Mammary epithelial cell (primary cell): ENCODE data around the gene TMEM203.

Source experiments
- CTCF ChIP-seq, 2 donors: IDR thresholded peaks in 1 of 2; conservative IDR thresholded peaks in 1 of 2; 2 replicates each; pipeline ENCODE4 v1.5.1; 2011 to 2012; ENCODE audit warnings: inconsistent platforms in 2 of 2, low read length in 2 of 2, mild to moderate bottlenecking in 2 of 2, control low read depth in 1 of 2, low read depth in 1 of 2; ENCODE audit not compliant: insufficient read depth in 1 of 2; ENCODE audit errors: extremely low read depth in 1 of 2
- EZH2 ChIP-seq: IDR thresholded peaks from 2 replicates; pipeline ENCODE4 v1.6.1; 2012; ENCODE audit warnings: low read length, inconsistent platforms, borderline replicate concordance

- TF ChIP-seq CTCF (conservative IDR thresholded peaks at IDR 0.05 in 1 of 2, IDR thresholded peaks at IDR 0.05 in 1 of 2; ENCODE audit: extremely low read depth in 1 of 2, insufficient read depth in 1 of 2, low read depth in 1 of 2, low read length in 2 of 2) (no peak), EZH2 (no peak)
Measured at GRCh38 chr9:137156567-137157375, 48.7 kb downstream of the TMEM203 start.
